ENCODE measurements around the gene PRSS21.

DNA sequence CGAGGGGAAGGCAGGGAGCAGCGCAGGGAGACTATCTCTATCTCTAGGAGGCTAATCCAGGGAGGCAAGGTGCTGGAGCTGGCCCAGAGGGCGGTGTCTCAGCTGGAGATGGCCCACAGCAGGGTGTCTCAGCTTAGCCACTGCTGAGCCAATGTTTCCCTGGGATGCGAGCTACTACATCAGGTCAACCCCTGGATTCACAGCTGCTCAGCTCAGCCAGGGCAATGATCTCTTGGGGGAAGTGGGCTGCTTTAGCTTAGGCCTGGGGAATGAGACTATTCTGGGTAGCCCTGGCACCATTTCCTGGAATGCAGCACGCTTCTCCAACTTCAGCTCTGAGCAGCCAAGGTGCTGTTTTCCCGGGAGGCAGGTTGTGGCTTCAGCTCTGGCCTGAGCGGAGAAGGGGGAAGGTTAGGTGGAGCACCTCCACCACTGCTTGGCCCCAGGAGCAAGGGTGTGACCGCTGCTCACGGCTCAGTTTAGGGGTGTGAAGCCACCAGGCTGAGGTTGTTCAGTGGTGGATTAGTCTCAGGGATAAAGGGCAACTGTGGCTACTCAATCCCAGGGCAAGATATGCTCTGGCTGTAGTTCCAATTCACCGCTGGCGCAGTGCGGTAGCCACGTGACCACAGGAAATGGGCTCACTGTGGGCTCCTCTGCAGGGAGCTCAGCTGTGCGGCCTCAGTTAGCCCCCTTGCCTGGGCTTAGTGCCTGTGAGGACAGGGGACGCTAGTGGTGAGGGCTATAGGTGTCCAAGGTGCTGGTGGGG is 5.2 kb upstream of the PRSS21 start:
- TF ChIP-seq, protein P1, sequence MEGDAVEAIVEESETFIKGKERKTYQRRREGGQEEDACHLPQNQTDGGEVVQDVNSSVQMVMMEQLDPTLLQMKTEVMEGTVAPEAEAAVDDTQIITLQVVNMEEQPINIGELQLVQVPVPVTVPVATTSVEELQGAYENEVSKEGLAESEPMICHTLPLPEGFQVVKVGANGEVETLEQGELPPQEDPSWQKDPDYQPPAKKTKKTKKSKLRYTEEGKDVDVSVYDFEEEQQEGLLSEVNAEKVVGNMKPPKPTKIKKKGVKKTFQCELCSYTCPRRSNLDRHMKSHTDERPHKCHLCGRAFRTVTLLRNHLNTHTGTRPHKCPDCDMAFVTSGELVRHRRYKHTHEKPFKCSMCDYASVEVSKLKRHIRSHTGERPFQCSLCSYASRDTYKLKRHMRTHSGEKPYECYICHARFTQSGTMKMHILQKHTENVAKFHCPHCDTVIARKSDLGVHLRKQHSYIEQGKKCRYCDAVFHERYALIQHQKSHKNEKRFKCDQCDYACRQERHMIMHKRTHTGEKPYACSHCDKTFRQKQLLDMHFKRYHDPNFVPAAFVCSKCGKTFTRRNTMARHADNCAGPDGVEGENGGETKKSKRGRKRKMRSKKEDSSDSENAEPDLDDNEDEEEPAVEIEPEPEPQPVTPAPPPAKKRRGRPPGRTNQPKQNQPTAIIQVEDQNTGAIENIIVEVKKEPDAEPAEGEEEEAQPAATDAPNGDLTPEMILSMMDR (IDR thresholded peaks at IDR 0.05; ENCODE audit: low read depth, low read length, missing input control), result no peak
- TF ChIP-seq YY1 (IDR thresholded peaks at IDR 0.05) (no peak), GABPA (IDR thresholded peaks at IDR 0.05 in 1 of 2, conservative IDR thresholded peaks at IDR 0.05 in 1 of 2) (no peak), RAD21 (IDR thresholded peaks at IDR 0.05) (no peak), JUND (IDR thresholded peaks at IDR 0.05) (no peak), NR2F2 (IDR thresholded peaks at IDR 0.05) (no peak), SP1 (IDR thresholded peaks at IDR 0.05) (no peak), TAF1 (conservative IDR thresholded peaks at IDR 0.05) (no peak), HNF4A (conservative IDR thresholded peaks at IDR 0.05) (no peak)
- TF ChIP-seq, protein P2, sequence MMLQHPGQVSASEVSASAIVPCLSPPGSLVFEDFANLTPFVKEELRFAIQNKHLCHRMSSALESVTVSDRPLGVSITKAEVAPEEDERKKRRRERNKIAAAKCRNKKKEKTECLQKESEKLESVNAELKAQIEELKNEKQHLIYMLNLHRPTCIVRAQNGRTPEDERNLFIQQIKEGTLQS (IDR thresholded peaks at IDR 0.05), result no peak
- TF ChIP-seq, protein P3, sequence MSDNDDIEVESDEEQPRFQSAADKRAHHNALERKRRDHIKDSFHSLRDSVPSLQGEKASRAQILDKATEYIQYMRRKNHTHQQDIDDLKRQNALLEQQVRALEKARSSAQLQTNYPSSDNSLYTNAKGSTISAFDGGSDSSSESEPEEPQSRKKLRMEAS (IDR thresholded peaks at IDR 0.05), result no peak
- TF ChIP-seq, protein P4, sequence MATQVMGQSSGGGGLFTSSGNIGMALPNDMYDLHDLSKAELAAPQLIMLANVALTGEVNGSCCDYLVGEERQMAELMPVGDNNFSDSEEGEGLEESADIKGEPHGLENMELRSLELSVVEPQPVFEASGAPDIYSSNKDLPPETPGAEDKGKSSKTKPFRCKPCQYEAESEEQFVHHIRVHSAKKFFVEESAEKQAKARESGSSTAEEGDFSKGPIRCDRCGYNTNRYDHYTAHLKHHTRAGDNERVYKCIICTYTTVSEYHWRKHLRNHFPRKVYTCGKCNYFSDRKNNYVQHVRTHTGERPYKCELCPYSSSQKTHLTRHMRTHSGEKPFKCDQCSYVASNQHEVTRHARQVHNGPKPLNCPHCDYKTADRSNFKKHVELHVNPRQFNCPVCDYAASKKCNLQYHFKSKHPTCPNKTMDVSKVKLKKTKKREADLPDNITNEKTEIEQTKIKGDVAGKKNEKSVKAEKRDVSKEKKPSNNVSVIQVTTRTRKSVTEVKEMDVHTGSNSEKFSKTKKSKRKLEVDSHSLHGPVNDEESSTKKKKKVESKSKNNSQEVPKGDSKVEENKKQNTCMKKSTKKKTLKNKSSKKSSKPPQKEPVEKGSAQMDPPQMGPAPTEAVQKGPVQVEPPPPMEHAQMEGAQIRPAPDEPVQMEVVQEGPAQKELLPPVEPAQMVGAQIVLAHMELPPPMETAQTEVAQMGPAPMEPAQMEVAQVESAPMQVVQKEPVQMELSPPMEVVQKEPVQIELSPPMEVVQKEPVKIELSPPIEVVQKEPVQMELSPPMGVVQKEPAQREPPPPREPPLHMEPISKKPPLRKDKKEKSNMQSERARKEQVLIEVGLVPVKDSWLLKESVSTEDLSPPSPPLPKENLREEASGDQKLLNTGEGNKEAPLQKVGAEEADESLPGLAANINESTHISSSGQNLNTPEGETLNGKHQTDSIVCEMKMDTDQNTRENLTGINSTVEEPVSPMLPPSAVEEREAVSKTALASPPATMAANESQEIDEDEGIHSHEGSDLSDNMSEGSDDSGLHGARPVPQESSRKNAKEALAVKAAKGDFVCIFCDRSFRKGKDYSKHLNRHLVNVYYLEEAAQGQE (IDR thresholded peaks at IDR 0.05), result no peak

All from liver (tissue), 3 donors.